WTC11 (cell line): ENCODE measurements around the gene LRMDA.

ENCODE experiments used
- E2F1 ChIP-seq: sonication (generic); formaldehyde crosslinking; IDR thresholded peaks from 2 replicates; pipeline ENCODE4 v1.8.0; 2022; ENCODE audit warnings: mild to moderate bottlenecking, missing genetic modification reagents
- ELF4 ChIP-seq: sonication (generic); formaldehyde crosslinking; IDR thresholded peaks from 2 replicates; pipeline ENCODE4 v1.8.1; 2022; ENCODE audit warnings: low read depth, mild to moderate bottlenecking, moderate library complexity, missing genetic modification reagents
- ESRRA ChIP-seq: sonication (generic); formaldehyde crosslinking; IDR thresholded peaks from 2 replicates; pipeline ENCODE4 v1.8.1; 2022; ENCODE audit warnings: mild to moderate bottlenecking, missing genetic modification reagents, borderline replicate concordance
- FOXP1 ChIP-seq: sonication (generic); formaldehyde crosslinking; IDR thresholded peaks from 2 replicates; pipeline ENCODE4 v1.8.0; 2022; ENCODE audit warnings: missing genetic modification reagents, mild to moderate bottlenecking, moderate library complexity, borderline replicate concordance
- HMGXB4 ChIP-seq: sonication (generic); formaldehyde crosslinking; IDR thresholded peaks from 2 replicates; pipeline ENCODE4 v1.8.1; 2023; ENCODE audit warnings: mild to moderate bottlenecking, moderate library complexity, missing genetic modification reagents
- NFYB ChIP-seq: sonication (generic); formaldehyde crosslinking; conservative IDR thresholded peaks from 2 replicates; pipeline ENCODE4 v1.8.0; 2022; ENCODE audit warnings: low read depth, missing genetic modification reagents
- PREB ChIP-seq: sonication (generic); formaldehyde crosslinking; IDR thresholded peaks from 2 replicates; pipeline ENCODE4 v1.8.1; 2022; ENCODE audit warnings: mild to moderate bottlenecking, missing genetic modification reagents, moderate library complexity, borderline replicate concordance
- SMAD3 ChIP-seq: sonication (generic); formaldehyde crosslinking; IDR thresholded peaks from 2 replicates; pipeline ENCODE4 v1.8.0; 2022; ENCODE audit warnings: missing genetic modification reagents, mild to moderate bottlenecking, borderline replicate concordance
- USF1 ChIP-seq: sonication (generic); formaldehyde crosslinking; IDR thresholded peaks from 2 replicates; pipeline ENCODE4 v1.8.0; 2022; ENCODE audit warnings: mild to moderate bottlenecking, missing genetic modification reagents
- ZNF121 ChIP-seq: sonication (generic); formaldehyde crosslinking; IDR thresholded peaks from 2 replicates; pipeline ENCODE4 v1.8.0; 2023; ENCODE audit warnings: missing genetic modification reagents
- TF ChIP-seq, protein P1 (sequence below): fragments of 200-600 bp; IDR thresholded peaks from 2 replicates; pipeline ENCODE4 v1.8.0; 2022; ENCODE audit warnings: antibody characterized with exemption
- TF ChIP-seq, protein P2 (sequence below): sonication (generic); formaldehyde crosslinking; IDR thresholded peaks from 2 replicates; pipeline ENCODE4 v1.8.0; 2022; ENCODE audit warnings: mild to moderate bottlenecking, missing genetic modification reagents
- TF ChIP-seq, protein P3 (sequence below): sonication (generic); formaldehyde crosslinking; IDR thresholded peaks from 2 replicates; pipeline ENCODE4 v1.8.1; 2023; ENCODE audit warnings: mild to moderate bottlenecking, missing genetic modification reagents, moderate library complexity

GRCh38 chr10:76301211-76301610 is 869.8 kb downstream of the LRMDA start:
- TF ChIP-seq, protein P1, sequence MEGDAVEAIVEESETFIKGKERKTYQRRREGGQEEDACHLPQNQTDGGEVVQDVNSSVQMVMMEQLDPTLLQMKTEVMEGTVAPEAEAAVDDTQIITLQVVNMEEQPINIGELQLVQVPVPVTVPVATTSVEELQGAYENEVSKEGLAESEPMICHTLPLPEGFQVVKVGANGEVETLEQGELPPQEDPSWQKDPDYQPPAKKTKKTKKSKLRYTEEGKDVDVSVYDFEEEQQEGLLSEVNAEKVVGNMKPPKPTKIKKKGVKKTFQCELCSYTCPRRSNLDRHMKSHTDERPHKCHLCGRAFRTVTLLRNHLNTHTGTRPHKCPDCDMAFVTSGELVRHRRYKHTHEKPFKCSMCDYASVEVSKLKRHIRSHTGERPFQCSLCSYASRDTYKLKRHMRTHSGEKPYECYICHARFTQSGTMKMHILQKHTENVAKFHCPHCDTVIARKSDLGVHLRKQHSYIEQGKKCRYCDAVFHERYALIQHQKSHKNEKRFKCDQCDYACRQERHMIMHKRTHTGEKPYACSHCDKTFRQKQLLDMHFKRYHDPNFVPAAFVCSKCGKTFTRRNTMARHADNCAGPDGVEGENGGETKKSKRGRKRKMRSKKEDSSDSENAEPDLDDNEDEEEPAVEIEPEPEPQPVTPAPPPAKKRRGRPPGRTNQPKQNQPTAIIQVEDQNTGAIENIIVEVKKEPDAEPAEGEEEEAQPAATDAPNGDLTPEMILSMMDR = no peak
- TF ChIP-seq FOXP1 (no peak), NFYB (no peak), USF1 (CRISPR knock-in tag) (no peak), PREB (CRISPR knock-in tag) (no peak), E2F1 (CRISPR knock-in tag) (no peak), HMGXB4 (CRISPR knock-in tag) (no peak), ESRRA (CRISPR knock-in tag) (no peak), ZNF121 (CRISPR knock-in tag) (no peak), ELF4 (CRISPR knock-in tag) (no peak), SMAD3 (no peak)
- TF ChIP-seq, protein P2, sequence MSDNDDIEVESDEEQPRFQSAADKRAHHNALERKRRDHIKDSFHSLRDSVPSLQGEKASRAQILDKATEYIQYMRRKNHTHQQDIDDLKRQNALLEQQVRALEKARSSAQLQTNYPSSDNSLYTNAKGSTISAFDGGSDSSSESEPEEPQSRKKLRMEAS (CRISPR knock-in tag) = no peak
- TF ChIP-seq, protein P3, sequence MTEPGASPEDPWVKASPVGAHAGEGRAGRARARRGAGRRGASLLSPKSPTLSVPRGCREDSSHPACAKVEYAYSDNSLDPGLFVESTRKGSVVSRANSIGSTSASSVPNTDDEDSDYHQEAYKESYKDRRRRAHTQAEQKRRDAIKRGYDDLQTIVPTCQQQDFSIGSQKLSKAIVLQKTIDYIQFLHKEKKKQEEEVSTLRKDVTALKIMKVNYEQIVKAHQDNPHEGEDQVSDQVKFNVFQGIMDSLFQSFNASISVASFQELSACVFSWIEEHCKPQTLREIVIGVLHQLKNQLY = no peak
